Measurements from ENCODE around the gene MAMDC2. TPM values are rescaled to one million over a fixed set of nuclear protein-coding genes. Genes with fewer than 3 reads are reported as not detected.
"Not testable (repeated sequence)": the region's sequence is repeated elsewhere in the genome, so short reads cannot be mapped to it uniquely, and the experiment has no call there.

The MAMDC2 gene
- total and polyA plus RNA-seq, 8 donors, result 6.1 to 23.6 (median 7.6) TPM

- no peak overlapping the region for H3K27ac ChIP-seq
- intact Hi-C loops (cut with DNase I), result no loop called here
- no peaks in the 10 kb centered on the region for H3K4me1 ChIP-seq
- H3K36me3 ChIP-seq, result no peaks in the 10 kb centered on the region
- no peaks in the 10 kb centered on the region for H3K9me3 ChIP-seq
- H3K4me3 ChIP-seq, result no peak overlapping the region
- DNase-seq (no peak), ATAC-seq (no peak)
- no peaks in the 10 kb centered on the region for H3K27me3 ChIP-seq
- TF ChIP-seq CTCF (IDR thresholded peaks at IDR 0.05), result no peak
These were observed 128.9 kb downstream of the MAMDC2 start for GRCh38 chr9:70172532-70172931.

GRCh38 chr9:70177121-70177520 lies 133.5 kb downstream of the MAMDC2 start:
- no peak for ATAC-seq
- Histone ChIP-seq H3K27me3 (no peaks in the 10 kb centered on the region), H3K36me3 (no peaks in the 10 kb centered on the region), H3K27ac (no peak overlapping the region), H3K4me1 (no peaks in the 10 kb centered on the region), H3K9me3 (peaks cover 0 to 10% of the 10 kb centered on the region in 2 donors), H3K4me3 (no peak overlapping the region)
- no peak for TF ChIP-seq CTCF (IDR thresholded peaks at IDR 0.05)
- no peak for DNase-seq
- intact Hi-C loops (cut with DNase I), result no loop called here

- Histone ChIP-seq H3K36me3 (no peaks in the 10 kb centered on the region), H3K4me3 (no peak overlapping the region), H3K27me3 (no peaks in the 10 kb centered on the region), H3K4me1 (no peaks in the 10 kb centered on the region), H3K27ac (no peak overlapping the region), H3K9me3 (no peaks in the 10 kb centered on the region)
- intact Hi-C loops (cut with DNase I), result no loop called here
- TF ChIP-seq CTCF (IDR thresholded peaks at IDR 0.05), result no peak
- DNase-seq (no peak), ATAC-seq (no peak)
These were observed 149.1 kb downstream of the MAMDC2 start for GRCh38 chr9:70192707-70193106.

- Histone ChIP-seq H3K4me3 (no peak overlapping the region), H3K36me3 (no peaks in the 10 kb centered on the region), H3K9me3 (no peaks in the 10 kb centered on the region), H3K27ac (no peak overlapping the region), H3K4me1 (no peaks in the 10 kb centered on the region), H3K27me3 (no peaks in the 10 kb centered on the region)
- no peak for TF ChIP-seq CTCF (IDR thresholded peaks at IDR 0.05)
- no peak for DNase-seq
- ATAC-seq, result no peak
- intact Hi-C loops (cut with DNase I), result no loop called here
These were observed 151.8 kb downstream of the MAMDC2 start for GRCh38 chr9:70195456-70195855.

GRCh38 chr9:70197216-70198044 lies 153.8 kb downstream of the MAMDC2 start:
- no peaks in the 10 kb centered on the region for H3K27me3 ChIP-seq
- no peak for TF ChIP-seq CTCF (IDR thresholded peaks at IDR 0.05)
- ATAC-seq, result no peak

GRCh38 chr9:70204743-70205142 lies 161.1 kb downstream of the MAMDC2 start:
- H3K4me1 ChIP-seq; H3K4me3 ChIP-seq; H3K27ac ChIP-seq; H3K9me3 ChIP-seq; ATAC-seq; DNase-seq; H3K36me3 ChIP-seq; H3K27me3 ChIP-seq; intact Hi-C loops (cut with DNase I): not testable (repeated sequence)

More at GRCh38 chr9:70197216-70198044, 153.8 kb downstream of the MAMDC2 start:
- Histone ChIP-seq H3K36me3 (no peaks in the 10 kb centered on the region), H3K4me3 (no peak overlapping the region), H3K27ac (no peak overlapping the region), H3K4me1 (no peaks in the 10 kb centered on the region), H3K9me3 (no peaks in the 10 kb centered on the region)
- DNase-seq, result no peak
- intact Hi-C loops (cut with DNase I), result no loop called here

Data from left lung (tissue), 10 donors.